HEK293T (cell line): ENCODE measurements around the gene MYLK4.

Experiments
- CTCF ChIA-PET: fragments of 350-600 bp; formaldehyde crosslinking; extraction: SDS; loops from one replicate; lab custom pipeline; 2021; ENCODE audit warnings: antibody characterized with exemption, inconsistent platforms; lab: Yijun Ruan, JAX
- POLR2A ChIA-PET: fragments of 350-600 bp; formaldehyde crosslinking; extraction: SDS; loops from one replicate; lab custom pipeline; 2020; ENCODE audit warnings: antibody characterized with exemption, inconsistent platforms; lab: Yijun Ruan, JAX
- DNase-seq: peaks from one replicate; pipeline ENCODE4 v3.0.0; 2012; ENCODE audit warnings: mixed read lengths; ENCODE audit errors: extremely low spot score
- ARNT ChIP-seq: fragments of 450-650 bp; IDR thresholded peaks from 2 replicates; pipeline ENCODE4 v1.6.1; 2017; ENCODE audit warnings: mild to moderate bottlenecking
- BHLHE40 ChIP-seq: fragments of 450-650 bp; IDR thresholded peaks from 2 replicates; pipeline ENCODE4 v1.6.1; 2016; ENCODE audit warnings: mild to moderate bottlenecking, moderate library complexity, borderline replicate concordance
- CTBP1 ChIP-seq: fragments of 450-650 bp; IDR thresholded peaks from 2 replicates; pipeline ENCODE4 v1.6.1; 2016; ENCODE audit warnings: borderline replicate concordance
- ELF4 ChIP-seq: fragments of 450-650 bp; IDR thresholded peaks from 2 replicates; pipeline ENCODE4 v1.6.1; 2017; ENCODE audit warnings: antibody characterized with exemption
- FOXA1 ChIP-seq: fragments of 450-650 bp; IDR thresholded peaks from 2 replicates; pipeline ENCODE4 v1.6.1; 2016; ENCODE audit warnings: mild to moderate bottlenecking
- FOXK2 ChIP-seq: fragments of 450-650 bp; IDR thresholded peaks from 2 replicates; pipeline ENCODE4 v1.6.1; 2016; ENCODE audit warnings: mild to moderate bottlenecking
- FOXM1 ChIP-seq: fragments of 450-650 bp; IDR thresholded peaks from 2 replicates; pipeline ENCODE4 v1.6.1; 2017; ENCODE audit warnings: mild to moderate bottlenecking, borderline replicate concordance
- HDGF ChIP-seq: fragments of 450-650 bp; IDR thresholded peaks from 2 replicates; pipeline ENCODE4 v1.6.1; 2017; ENCODE audit warnings: antibody characterized with exemption, borderline replicate concordance
- L3MBTL2 ChIP-seq: fragments of 450-650 bp; conservative IDR thresholded peaks from 2 replicates; pipeline ENCODE4 v1.6.1; 2016; ENCODE audit warnings: mild to moderate bottlenecking
- LEF1 ChIP-seq: fragments of 450-650 bp; IDR thresholded peaks from 2 replicates; pipeline ENCODE4 v1.6.1; 2017; ENCODE audit warnings: mild to moderate bottlenecking, borderline replicate concordance
- NFRKB ChIP-seq: fragments of 450-650 bp; IDR thresholded peaks from 2 replicates; pipeline ENCODE4 v1.6.1; 2016; ENCODE audit warnings: mild to moderate bottlenecking, moderate library complexity
- PKNOX1 ChIP-seq: fragments of 450-650 bp; IDR thresholded peaks from 2 replicates; pipeline ENCODE4 v1.6.1; 2016
- SP1 ChIP-seq: fragments of 450-650 bp; IDR thresholded peaks from 2 replicates; pipeline ENCODE4 v1.6.1; 2017
- SUZ12 ChIP-seq: fragments of 450-650 bp; IDR thresholded peaks from 2 replicates; pipeline ENCODE4 v1.6.1; 2016; ENCODE audit warnings: mild to moderate bottlenecking
- TARDBP ChIP-seq: fragments of 450-650 bp; IDR thresholded peaks from 2 replicates; pipeline ENCODE4 v1.6.1; 2016
- ZNF384 ChIP-seq: fragments of 450-650 bp; IDR thresholded peaks from 2 replicates; pipeline ENCODE4 v1.6.1; 2016

Gene MYLK4

GRCh38 chr6:2773449-2773848, 22.7 kb upstream of the MYLK4 start:
- DNase-seq: no peak
- POLR2A ChIA-PET: interaction anchor here (1.0 kb wide), 1 partner anchor 10 kb away, joined by 3 read pairs; no protein-coding TSS in a partner anchor
- CTCF ChIA-PET: interaction anchor here (1.4 kb wide), 1 partner anchor 24 kb away, joined by 4 read pairs; no protein-coding TSS in a partner anchor
- TF ChIP-seq FOXM1 (no peak), NFRKB (no peak), FOXA1 (no peak), BHLHE40 (no peak), FOXK2 (no peak), ZNF384 (no peak), SP1 (no peak), TARDBP (no peak)

- ChIA-PET CTCF (interaction anchor here (0.7 to 1.4 kb wide), 2 partner anchors 11 to 23 kb away, joined by 4 to 6 read pairs; no protein-coding TSS in a partner anchor), POLR2A (interaction anchor here (1.0 kb wide), 1 partner anchor 10 kb away, joined by 3 read pairs; no protein-coding TSS in a partner anchor)
- TF ChIP-seq ARNT: no peak
- TF ChIP-seq FOXA1: no peak
- no peak for TF ChIP-seq SP1
- TF ChIP-seq BHLHE40: no peak
- TF ChIP-seq LEF1: no peak
- TF ChIP-seq ZNF384: no peak
- no peak for TF ChIP-seq TARDBP
- TF ChIP-seq SUZ12: no peak
- no peak for TF ChIP-seq NFRKB
- no peak for TF ChIP-seq FOXM1
- no peak for TF ChIP-seq FOXK2
- TF ChIP-seq CTBP1: no peak
- TF ChIP-seq ELF4: no peak
- no peak for DNase-seq
These were observed 22.1 kb upstream of the MYLK4 start for GRCh38 chr6:2772840-2773239.

GRCh38 chr6:2771079-2771478, 20.4 kb upstream of the MYLK4 start:
- ChIA-PET CTCF (interaction anchor here (0.9 to 1.2 kb wide), 2 partner anchors 9 to 20 kb away, joined by 4 to 6 read pairs; no protein-coding TSS in a partner anchor), POLR2A (interaction anchor here (1.1 to 1.7 kb wide), 2 partner anchors 10 kb away, joined by 3 to 6 read pairs; no protein-coding TSS in a partner anchor)
- no peak for TF ChIP-seq ARNT
- TF ChIP-seq FOXM1: no peak
- no peak for TF ChIP-seq LEF1
- no peak for TF ChIP-seq NFRKB
- TF ChIP-seq CTBP1: no peak
- TF ChIP-seq ELF4: no peak
- TF ChIP-seq BHLHE40: no peak
- no peak for DNase-seq

GRCh38 chr6:2770171-2770570, 19.4 kb upstream of the MYLK4 start:
- CTCF ChIA-PET: interaction anchor here (0.8 to 2.2 kb wide), 5 partner anchors 13 to 32 kb away, joined by 3 to 6 read pairs (median 4); no protein-coding TSS in a partner anchor
- POLR2A ChIA-PET: interaction anchor here (0.6 to 1.7 kb wide), 5 partner anchors 9 to 1142 kb away, joined by 3 to 6 read pairs (median 4); no protein-coding TSS in a partner anchor
- TF ChIP-seq L3MBTL2: no peak
- no peak for TF ChIP-seq PKNOX1
- TF ChIP-seq TARDBP: no peak
- TF ChIP-seq SP1: no peak
- TF ChIP-seq ELF4: no peak
- TF ChIP-seq ZNF384: no peak
- TF ChIP-seq NFRKB: no peak
- TF ChIP-seq LEF1: no peak
- TF ChIP-seq FOXK2: no peak
- no peak for TF ChIP-seq SUZ12
- TF ChIP-seq CTBP1: no peak
- no peak for TF ChIP-seq FOXA1
- TF ChIP-seq FOXM1: no peak
- TF ChIP-seq HDGF: no peak
- no peak for TF ChIP-seq ARNT
- no peak for TF ChIP-seq BHLHE40

GRCh38 chr6:2768696-2769095, 18.0 kb upstream of the MYLK4 start:
- DNase-seq: no peak
- TF ChIP-seq FOXM1: no peak
- TF ChIP-seq ARNT: no peak
- no peak for TF ChIP-seq LEF1
- TF ChIP-seq L3MBTL2: no peak
- no peak for TF ChIP-seq SUZ12
- no peak for TF ChIP-seq ELF4
- TF ChIP-seq SP1: no peak
- TF ChIP-seq NFRKB: no peak
- no peak for TF ChIP-seq PKNOX1
- no peak for TF ChIP-seq TARDBP
- no peak for TF ChIP-seq ZNF384
- no peak for TF ChIP-seq FOXK2
- ChIA-PET POLR2A (interaction anchor here (0.6 to 1.0 kb wide), 5 partner anchors 23 to 295 kb away, joined by 3 to 4 read pairs (median 4); no protein-coding TSS in a partner anchor), CTCF (interaction anchor here (0.6 to 2.2 kb wide), 4 partner anchors 19 to 1169 kb away, joined by 3 to 6 read pairs (median 6); no protein-coding TSS in a partner anchor)

More at GRCh38 chr6:2770171-2770570, 19.4 kb upstream of the MYLK4 start:
- DNase-seq: peak; percentile 56

GRCh38 chr6:2767657-2768524, 17.2 kb upstream of the MYLK4 start:
- DNase-seq: no peak
- ChIA-PET CTCF (interaction anchor here (0.6 to 2.2 kb wide), 8 partner anchors 18 to 1168 kb away, joined by 3 to 10 read pairs (median 6); partner anchors contain the start of gene MYLK4), POLR2A (interaction anchor here (0.8 kb wide), 1 partner anchor 221 kb away, joined by 4 read pairs; no protein-coding TSS in a partner anchor)
- TF ChIP-seq CTBP1: no peak
- no peak for TF ChIP-seq NFRKB
- no peak for TF ChIP-seq SP1
